Measurements from ENCODE around the gene H6PD. TPM values are rescaled to one million over a fixed set of nuclear protein-coding genes. Genes with fewer than 3 reads are reported as not detected.

The H6PD gene
- total and polyA plus RNA-seq, 4 experiments from 2014 or later: 5.5 to 18.8 (median 15.7) TPM

- intact Hi-C loops (cut with micrococcal nuclease): no loop called here
- CTCF ChIA-PET (ENCODE audit: partially characterized antibody): interaction anchor here (3.1 kb wide), 1 partner anchor 18 kb away, joined by 9 read pairs; no protein-coding TSS in a partner anchor
- DNase-seq: no peak
- peaks cover 0 to 2% (median 0%) of the 10 kb centered on the region in 8 donors for H3K9me3 Mint-ChIP-seq
- H3K27ac Mint-ChIP-seq: peak overlapping the region in 2 of 7 donors; percentile 18 to 48
- no peak overlapping the region for H3K4me3 Mint-ChIP-seq
- POLR2A ChIA-PET (ENCODE audit: partially characterized antibody): no interaction called here
- H3K4me1 ChIP-seq (ENCODE audit: insufficient read depth, low read length): peaks cover 16% of the 10 kb centered on the region
- no peak overlapping the region for H3K27ac ChIP-seq (ENCODE audit: low read depth, low read length)
- no peak overlapping the region for H3K4me3 ChIP-seq (ENCODE audit: low read length in 2 of 2)
- H3K27me3 Mint-ChIP-seq: no peaks in the 10 kb centered on the region
- no peaks in the 10 kb centered on the region for H3K9me3 ChIP-seq (ENCODE audit: control insufficient read depth in 1 of 2, low read length in 2 of 2)
- no peaks in the 10 kb centered on the region for H3K27me3 ChIP-seq (ENCODE audit: insufficient read depth, low read length)
- peaks cover 0 to 3% of the 10 kb centered on the region in 2 donors for H3K36me3 Mint-ChIP-seq
- H3K36me3 ChIP-seq (ENCODE audit: insufficient read depth, low read length): no peaks in the 10 kb centered on the region
- H3K4me1 Mint-ChIP-seq: peaks cover 4 to 22% (median 12%) of the 10 kb centered on the region in 4 donors
Observed at GRCh38 chr1:9271861-9272595, 37.5 kb downstream of the H6PD start.

- peak overlapping the region in 1 of 7 donors; percentile 30 for H3K27ac Mint-ChIP-seq
Observed at GRCh38 chr1:9273177-9273576, 38.6 kb downstream of the H6PD start.

GRCh38 chr1:9275161-9275560, 40.6 kb downstream of the H6PD start:
- peaks cover 25% of the 10 kb centered on the region for H3K4me1 ChIP-seq (ENCODE audit: insufficient read depth, low read length)
- intact Hi-C loops (cut with micrococcal nuclease): no loop called here
- Mint-ChIP-seq H3K4me3 (peak overlapping the region in 2 of 8 donors; percentile 65), H3K4me1 (peaks cover 2 to 30% (median 16%) of the 10 kb centered on the region in 4 donors), H3K27ac (peak overlapping the region in 1 of 7 donors; percentile 55), H3K27me3 (no peaks in the 10 kb centered on the region), H3K36me3 (no peaks in the 10 kb centered on the region), H3K9me3 (peaks cover 0 to 2% (median 0%) of the 10 kb centered on the region in 8 donors)
- H3K4me3 ChIP-seq (ENCODE audit: low read length in 2 of 2): no peak overlapping the region
- CTCF ChIA-PET (ENCODE audit: partially characterized antibody): interaction anchor here (1.0 to 1.1 kb wide), 2 partner anchors 8 to 181 kb away, joined by 4 read pairs; no protein-coding TSS in a partner anchor
- H3K36me3 ChIP-seq (ENCODE audit: insufficient read depth, low read length): no peaks in the 10 kb centered on the region
- POLR2A ChIA-PET (ENCODE audit: partially characterized antibody): no interaction called here
- H3K27ac ChIP-seq (ENCODE audit: low read depth, low read length): no peak overlapping the region
- DNase-seq: no peak
- no peaks in the 10 kb centered on the region for H3K9me3 ChIP-seq (ENCODE audit: control insufficient read depth in 1 of 2, low read length in 2 of 2)
- H3K27me3 ChIP-seq (ENCODE audit: insufficient read depth, low read length): no peaks in the 10 kb centered on the region

More at GRCh38 chr1:9273177-9273576, 38.6 kb downstream of the H6PD start:
- Mint-ChIP-seq H3K36me3 (no peaks in the 10 kb centered on the region), H3K4me1 (peaks cover 2 to 16% (median 11%) of the 10 kb centered on the region in 4 donors), H3K9me3 (peaks cover 0 to 2% (median 0%) of the 10 kb centered on the region in 8 donors), H3K27me3 (no peaks in the 10 kb centered on the region), H3K4me3 (no peak overlapping the region)
- Histone ChIP-seq H3K4me3 (ENCODE audit: low read length in 2 of 2) (no peak overlapping the region), H3K27me3 (ENCODE audit: insufficient read depth, low read length) (no peaks in the 10 kb centered on the region), H3K36me3 (ENCODE audit: insufficient read depth, low read length) (no peaks in the 10 kb centered on the region), H3K4me1 (ENCODE audit: insufficient read depth, low read length) (peaks cover 11% of the 10 kb centered on the region), H3K9me3 (ENCODE audit: control insufficient read depth in 1 of 2, low read length in 2 of 2) (no peaks in the 10 kb centered on the region), H3K27ac (ENCODE audit: low read depth, low read length) (no peak overlapping the region)
- intact Hi-C loops (cut with micrococcal nuclease): no loop called here
- no peak for DNase-seq
- CTCF ChIA-PET (ENCODE audit: partially characterized antibody): interaction anchor here (3.1 kb wide), 1 partner anchor 16 kb away, joined by 9 read pairs; no protein-coding TSS in a partner anchor
- POLR2A ChIA-PET (ENCODE audit: partially characterized antibody): no interaction called here

GRCh38 chr1:9275567-9276034, 41.0 kb downstream of the H6PD start:
- CTCF ChIA-PET (ENCODE audit: partially characterized antibody): interaction anchor here (1.0 to 1.4 kb wide), 3 partner anchors 9 to 180 kb away, joined by 3 to 4 read pairs (median 4); no protein-coding TSS in a partner anchor
- Histone ChIP-seq H3K9me3 (ENCODE audit: control insufficient read depth in 1 of 2, low read length in 2 of 2) (no peaks in the 10 kb centered on the region), H3K4me3 (ENCODE audit: low read length in 2 of 2) (no peak overlapping the region), H3K36me3 (ENCODE audit: insufficient read depth, low read length) (no peaks in the 10 kb centered on the region), H3K27ac (ENCODE audit: low read depth, low read length) (no peak overlapping the region), H3K4me1 (ENCODE audit: insufficient read depth, low read length) (peaks cover 28% of the 10 kb centered on the region), H3K27me3 (ENCODE audit: insufficient read depth, low read length) (no peaks in the 10 kb centered on the region)
- intact Hi-C loops (cut with micrococcal nuclease): no loop called here
- peaks cover 5 to 34% (median 20%) of the 10 kb centered on the region in 4 donors for H3K4me1 Mint-ChIP-seq
- POLR2A ChIA-PET (ENCODE audit: partially characterized antibody): no interaction called here
- peak in 3 of 5 donors; percentile 23 to 72 (median 34) for DNase-seq
- peak overlapping the region in 3 of 8 donors; percentile 24 to 65 (median 65) for H3K4me3 Mint-ChIP-seq
- peaks cover 0 to 2% (median 0%) of the 10 kb centered on the region in 8 donors for H3K9me3 Mint-ChIP-seq
- peak overlapping the region in 2 of 7 donors; percentile 61 to 70 for H3K27ac Mint-ChIP-seq
- H3K27me3 Mint-ChIP-seq: no peaks in the 10 kb centered on the region
- no peaks in the 10 kb centered on the region for H3K36me3 Mint-ChIP-seq

GRCh38 chr1:9278116-9278515, 43.5 kb downstream of the H6PD start:
- peaks cover 51% of the 10 kb centered on the region for H3K4me1 ChIP-seq (ENCODE audit: insufficient read depth, low read length)
- no peak for DNase-seq
- Mint-ChIP-seq H3K36me3 (no peaks in the 10 kb centered on the region), H3K9me3 (peaks cover 0 to 4% (median 0%) of the 10 kb centered on the region in 8 donors), H3K4me3 (no peak overlapping the region), H3K27me3 (no peaks in the 10 kb centered on the region), H3K27ac (no peak overlapping the region), H3K4me1 (peaks cover 12 to 59% (median 30%) of the 10 kb centered on the region in 4 donors)
- intact Hi-C loops (cut with micrococcal nuclease): no loop called here
- no peak overlapping the region for H3K27ac ChIP-seq (ENCODE audit: low read depth, low read length)
- ChIA-PET POLR2A (ENCODE audit: partially characterized antibody) (no interaction called here), CTCF (ENCODE audit: partially characterized antibody) (interaction anchor here (2.6 kb wide), 1 partner anchor 12 kb away, joined by 8 read pairs; no protein-coding TSS in a partner anchor)
- no peaks in the 10 kb centered on the region for H3K9me3 ChIP-seq (ENCODE audit: control insufficient read depth in 1 of 2, low read length in 2 of 2)
- no peak overlapping the region for H3K4me3 ChIP-seq (ENCODE audit: low read length in 2 of 2)
- no peaks in the 10 kb centered on the region for H3K27me3 ChIP-seq (ENCODE audit: insufficient read depth, low read length)
- no peaks in the 10 kb centered on the region for H3K36me3 ChIP-seq (ENCODE audit: insufficient read depth, low read length)

- CTCF ChIA-PET (ENCODE audit: partially characterized antibody): interaction anchor here (2.6 kb wide), 1 partner anchor 11 kb away, joined by 8 read pairs; no protein-coding TSS in a partner anchor
- DNase-seq: no peak
- intact Hi-C loops (cut with micrococcal nuclease): no loop called here
- H3K4me1 Mint-ChIP-seq: peaks cover 15 to 64% (median 34%) of the 10 kb centered on the region in 4 donors
- no peaks in the 10 kb centered on the region for H3K9me3 ChIP-seq (ENCODE audit: control insufficient read depth in 1 of 2, low read length in 2 of 2)
- peaks cover 56% of the 10 kb centered on the region for H3K4me1 ChIP-seq (ENCODE audit: insufficient read depth, low read length)
- peaks cover 0 to 5% (median 0%) of the 10 kb centered on the region in 8 donors for H3K9me3 Mint-ChIP-seq
- H3K27me3 Mint-ChIP-seq: no peaks in the 10 kb centered on the region
- H3K36me3 Mint-ChIP-seq: no peaks in the 10 kb centered on the region
- H3K36me3 ChIP-seq (ENCODE audit: insufficient read depth, low read length): no peaks in the 10 kb centered on the region
- H3K4me3 ChIP-seq (ENCODE audit: low read length in 2 of 2): no peak overlapping the region
- no peak overlapping the region for H3K27ac ChIP-seq (ENCODE audit: low read depth, low read length)
- POLR2A ChIA-PET (ENCODE audit: partially characterized antibody): no interaction called here
- no peaks in the 10 kb centered on the region for H3K27me3 ChIP-seq (ENCODE audit: insufficient read depth, low read length)
- H3K27ac Mint-ChIP-seq: peak overlapping the region in 1 of 7 donors; percentile 37
- H3K4me3 Mint-ChIP-seq: no peak overlapping the region
Observed at GRCh38 chr1:9278585-9279153, 44.1 kb downstream of the H6PD start.

All from CD4-positive, alpha-beta memory T cell (primary cell).